ENCODE results near the gene TSKU.

- no peak for TF ChIP-seq GATA2 (IDR thresholded peaks at IDR 0.05; ENCODE audit: low read depth, low read length)
- no peak for TF ChIP-seq GATA3 (IDR thresholded peaks at IDR 0.05; ENCODE audit: low read depth, low read length)
These were observed 22.9 kb upstream of the TSKU start for GRCh38 chr11:76760236-76760635.

All from SH-SY5Y (cell line).